ENCODE data around the gene HBB. TPM values are rescaled to one million over a fixed set of nuclear protein-coding genes. Genes with fewer than 3 reads are reported as not detected.

The HBB gene
- total RNA-seq, 2 donors from 2014 or later = not detected

DNA sequence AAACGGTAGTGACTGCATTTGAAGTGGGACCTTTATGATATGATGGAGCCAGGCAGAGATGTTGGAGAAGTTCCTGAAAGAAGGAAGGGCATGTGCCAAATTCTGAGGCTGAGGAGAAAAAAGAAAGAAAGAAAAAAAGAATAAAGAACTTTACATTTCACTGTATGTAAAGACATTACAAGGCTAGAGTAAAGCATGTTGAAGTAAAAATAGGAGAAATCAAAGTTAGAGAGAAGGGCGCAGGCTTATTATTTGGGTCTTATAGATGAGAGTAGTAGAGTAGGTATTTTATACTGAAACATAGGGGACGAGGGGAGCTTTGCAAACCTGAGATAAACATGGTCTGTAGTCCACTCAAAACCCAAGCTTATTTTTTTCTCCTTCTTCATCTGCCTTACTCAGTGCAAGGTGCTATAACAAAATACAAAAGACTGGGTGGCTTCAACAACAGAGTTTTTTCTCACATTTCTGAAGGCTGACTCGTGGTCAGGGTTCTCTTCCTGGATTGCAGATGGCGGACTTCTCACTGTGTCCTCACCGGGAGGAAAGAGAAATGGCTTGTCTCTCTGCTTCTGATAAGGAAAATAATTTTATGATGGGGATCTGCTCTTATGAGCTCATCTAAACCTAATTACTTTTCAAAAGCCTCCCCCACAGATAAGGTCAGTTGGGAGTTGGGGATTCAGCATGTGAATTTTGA lies 20.1 kb upstream of the HBB start:
- TF ChIP-seq, protein P1, sequence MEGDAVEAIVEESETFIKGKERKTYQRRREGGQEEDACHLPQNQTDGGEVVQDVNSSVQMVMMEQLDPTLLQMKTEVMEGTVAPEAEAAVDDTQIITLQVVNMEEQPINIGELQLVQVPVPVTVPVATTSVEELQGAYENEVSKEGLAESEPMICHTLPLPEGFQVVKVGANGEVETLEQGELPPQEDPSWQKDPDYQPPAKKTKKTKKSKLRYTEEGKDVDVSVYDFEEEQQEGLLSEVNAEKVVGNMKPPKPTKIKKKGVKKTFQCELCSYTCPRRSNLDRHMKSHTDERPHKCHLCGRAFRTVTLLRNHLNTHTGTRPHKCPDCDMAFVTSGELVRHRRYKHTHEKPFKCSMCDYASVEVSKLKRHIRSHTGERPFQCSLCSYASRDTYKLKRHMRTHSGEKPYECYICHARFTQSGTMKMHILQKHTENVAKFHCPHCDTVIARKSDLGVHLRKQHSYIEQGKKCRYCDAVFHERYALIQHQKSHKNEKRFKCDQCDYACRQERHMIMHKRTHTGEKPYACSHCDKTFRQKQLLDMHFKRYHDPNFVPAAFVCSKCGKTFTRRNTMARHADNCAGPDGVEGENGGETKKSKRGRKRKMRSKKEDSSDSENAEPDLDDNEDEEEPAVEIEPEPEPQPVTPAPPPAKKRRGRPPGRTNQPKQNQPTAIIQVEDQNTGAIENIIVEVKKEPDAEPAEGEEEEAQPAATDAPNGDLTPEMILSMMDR (conservative IDR thresholded peaks at IDR 0.05) = no peak
- H3K36me3 Mint-ChIP-seq (ENCODE audit: low read depth) = no peaks in the 10 kb centered on the region
- 90 to 100% methylated on average over 4 to 6 of the region's 6 CpGs for WGBS, 2 experiments (ENCODE audit: insufficient coverage in 1 of 2, insufficient read length in 1 of 2)
- Histone ChIP-seq H3K27me3 (ENCODE audit: control insufficient read depth, insufficient read depth, low read length, poor library complexity, severe bottlenecking) (no peaks in the 10 kb centered on the region), H3K4me3 (ENCODE audit: low read length) (no peak overlapping the region), H3K4me1 (ENCODE audit: control insufficient read depth, insufficient read depth, low read length) (no peaks in the 10 kb centered on the region), H3K36me3 (ENCODE audit: control insufficient read depth, insufficient read depth, low read length) (no peaks in the 10 kb centered on the region), H3K27ac (ENCODE audit: low read depth, low read length) (no peak overlapping the region), H3K9me3 (ENCODE audit: control insufficient read depth, low read length) (no peaks in the 10 kb centered on the region), H3K9ac (ENCODE audit: extremely low read depth, low read length, poor library complexity, severe bottlenecking) (no peak overlapping the region)
- no peak for DNase-seq
- H3K4me3 Mint-ChIP-seq = no peak overlapping the region
- H3K27me3 Mint-ChIP-seq (ENCODE audit: insufficient read depth) = no peaks in the 10 kb centered on the region
- no peaks in the 10 kb centered on the region for H3K4me1 Mint-ChIP-seq
- H3K27ac Mint-ChIP-seq = no peak overlapping the region
- H3K9me3 Mint-ChIP-seq = no peaks in the 10 kb centered on the region

DNA sequence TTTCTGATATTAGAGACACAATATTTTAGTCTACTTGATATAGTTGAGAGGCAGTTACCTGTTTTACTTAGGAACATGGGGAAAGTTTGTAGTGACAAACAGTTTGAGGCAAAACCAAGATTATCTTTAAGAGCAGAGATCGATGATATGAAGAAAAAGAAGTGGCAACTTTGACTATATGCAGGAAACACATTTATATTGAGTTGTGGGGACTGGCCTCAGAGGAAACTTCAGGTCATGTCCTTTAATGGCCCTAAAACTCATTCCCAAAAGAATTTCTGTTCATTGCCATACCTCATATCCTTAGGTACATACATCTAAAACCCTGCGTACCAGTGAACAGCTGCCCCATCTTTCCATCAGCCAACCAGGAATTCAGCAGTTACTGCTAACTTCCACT lies 18.3 kb upstream of the HBB start:
- Histone ChIP-seq H3K4me1 (ENCODE audit: control insufficient read depth, insufficient read depth, low read length) (no peaks in the 10 kb centered on the region), H3K27ac (ENCODE audit: low read depth, low read length) (no peak overlapping the region), H3K9me3 (ENCODE audit: control insufficient read depth, low read length) (no peaks in the 10 kb centered on the region), H3K36me3 (ENCODE audit: control insufficient read depth, insufficient read depth, low read length) (no peaks in the 10 kb centered on the region), H3K4me3 (ENCODE audit: low read length) (no peak overlapping the region), H3K9ac (ENCODE audit: extremely low read depth, low read length, poor library complexity, severe bottlenecking) (no peak overlapping the region), H3K27me3 (ENCODE audit: control insufficient read depth, insufficient read depth, low read length, poor library complexity, severe bottlenecking) (no peaks in the 10 kb centered on the region)
- 98 to 100% methylated on average over 2 of the region's 2 CpGs for WGBS, 2 experiments (ENCODE audit: insufficient coverage in 1 of 2, insufficient read length in 1 of 2)
- Mint-ChIP-seq H3K4me1 (no peaks in the 10 kb centered on the region), H3K4me3 (no peak overlapping the region), H3K9me3 (no peaks in the 10 kb centered on the region), H3K36me3 (ENCODE audit: low read depth) (no peaks in the 10 kb centered on the region), H3K27ac (no peak overlapping the region), H3K27me3 (ENCODE audit: insufficient read depth) (peaks cover 2% of the 10 kb centered on the region)
- TF ChIP-seq, protein P1 (conservative IDR thresholded peaks at IDR 0.05) = no peak
- no peak for DNase-seq

DNA sequence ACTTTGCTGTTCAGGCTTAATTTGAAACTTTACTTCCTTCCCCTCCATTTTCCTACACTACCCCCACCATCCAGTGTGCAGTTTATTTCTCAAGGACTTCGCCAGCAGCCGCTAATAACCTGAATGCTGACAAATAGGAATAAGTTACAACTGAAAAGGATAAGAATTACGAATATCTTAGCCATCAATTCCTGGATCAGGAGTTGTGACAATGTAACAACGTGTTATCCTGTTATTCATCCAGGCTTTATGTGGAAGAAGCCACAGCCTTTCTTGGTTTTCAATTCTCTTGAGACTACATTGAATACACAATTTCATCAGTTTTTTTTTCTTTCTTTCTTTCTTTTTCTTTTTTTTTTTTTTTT lies 16.9 kb upstream of the HBB start:
- Histone ChIP-seq H3K9ac (ENCODE audit: extremely low read depth, low read length, poor library complexity, severe bottlenecking) (no peak overlapping the region), H3K36me3 (ENCODE audit: control insufficient read depth, insufficient read depth, low read length) (no peaks in the 10 kb centered on the region), H3K27ac (ENCODE audit: low read depth, low read length) (no peak overlapping the region), H3K4me1 (ENCODE audit: control insufficient read depth, insufficient read depth, low read length) (no peaks in the 10 kb centered on the region), H3K4me3 (ENCODE audit: low read length) (no peak overlapping the region), H3K9me3 (ENCODE audit: control insufficient read depth, low read length) (no peaks in the 10 kb centered on the region), H3K27me3 (ENCODE audit: control insufficient read depth, insufficient read depth, low read length, poor library complexity, severe bottlenecking) (no peaks in the 10 kb centered on the region)
- Mint-ChIP-seq H3K4me1 (no peaks in the 10 kb centered on the region), H3K9me3 (no peaks in the 10 kb centered on the region), H3K36me3 (ENCODE audit: low read depth) (no peaks in the 10 kb centered on the region), H3K27me3 (ENCODE audit: insufficient read depth) (peaks cover 4% of the 10 kb centered on the region), H3K4me3 (no peak overlapping the region), H3K27ac (no peak overlapping the region)
- 93 to 98% methylated on average over 4 of the region's 4 CpGs for WGBS, 2 experiments (ENCODE audit: insufficient coverage in 1 of 2, insufficient read length in 1 of 2)
- no peak for DNase-seq
- TF ChIP-seq, protein P1 (conservative IDR thresholded peaks at IDR 0.05) = no peak

Measured in endodermal cell (in vitro differentiated cells).